GM10847 (cell line): ENCODE results near the gene ASB7.

Experiments
- POLR2A ChIP-seq: IDR thresholded peaks from 2 replicates; pipeline ENCODE4 v1.6.1; 2011; ENCODE audit not compliant: insufficient read length; ENCODE audit errors: extremely low read depth

The ASB7 gene

DNA sequence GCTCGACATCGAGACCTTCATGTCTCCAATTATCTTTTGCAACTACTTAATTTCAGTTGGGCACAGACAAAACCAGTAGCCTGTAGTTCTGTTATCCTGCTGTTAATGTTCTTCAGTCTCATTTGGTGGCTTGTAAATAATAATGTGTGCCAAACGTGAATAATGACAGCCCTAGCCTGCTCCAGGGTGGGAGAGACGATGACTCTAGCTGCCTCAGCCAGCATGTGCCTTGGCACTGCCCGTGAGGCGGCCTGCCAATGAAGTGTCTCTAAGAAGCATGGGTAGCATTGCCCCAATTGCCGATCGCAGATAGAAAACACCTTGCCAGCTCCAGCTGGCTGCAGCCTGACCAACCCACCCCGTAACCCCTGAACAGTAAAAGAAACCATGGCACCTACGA is 58.8 kb downstream of the ASB7 start:
- no peak for TF ChIP-seq POLR2A

- TF ChIP-seq POLR2A: no peak
These were observed 60.9 kb downstream of the ASB7 start for GRCh38 chr15:100663086-100663914.

- TF ChIP-seq POLR2A: no peak
These were observed 61.5 kb downstream of the ASB7 start for GRCh38 chr15:100663915-100664281.

DNA sequence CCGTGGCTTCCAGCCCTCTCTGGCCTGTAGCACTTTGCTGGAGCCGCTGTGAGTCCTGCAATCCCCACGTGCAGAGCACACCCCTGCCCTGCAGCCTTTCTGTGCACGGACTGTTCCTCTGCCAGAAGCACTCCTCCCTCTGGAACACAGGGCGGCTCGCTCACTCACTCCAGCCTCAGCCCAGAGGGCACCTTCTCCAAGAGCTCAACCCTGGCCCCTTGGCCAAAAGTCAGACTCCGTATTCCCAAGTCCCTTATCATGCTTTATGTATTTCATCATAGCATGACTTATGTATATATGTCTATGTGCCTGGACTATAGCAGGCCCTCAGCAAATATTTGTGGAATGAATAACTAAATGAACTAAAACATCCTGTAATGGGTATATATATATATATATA is 63.2 kb downstream of the ASB7 start:
- no peak for TF ChIP-seq POLR2A

DNA sequence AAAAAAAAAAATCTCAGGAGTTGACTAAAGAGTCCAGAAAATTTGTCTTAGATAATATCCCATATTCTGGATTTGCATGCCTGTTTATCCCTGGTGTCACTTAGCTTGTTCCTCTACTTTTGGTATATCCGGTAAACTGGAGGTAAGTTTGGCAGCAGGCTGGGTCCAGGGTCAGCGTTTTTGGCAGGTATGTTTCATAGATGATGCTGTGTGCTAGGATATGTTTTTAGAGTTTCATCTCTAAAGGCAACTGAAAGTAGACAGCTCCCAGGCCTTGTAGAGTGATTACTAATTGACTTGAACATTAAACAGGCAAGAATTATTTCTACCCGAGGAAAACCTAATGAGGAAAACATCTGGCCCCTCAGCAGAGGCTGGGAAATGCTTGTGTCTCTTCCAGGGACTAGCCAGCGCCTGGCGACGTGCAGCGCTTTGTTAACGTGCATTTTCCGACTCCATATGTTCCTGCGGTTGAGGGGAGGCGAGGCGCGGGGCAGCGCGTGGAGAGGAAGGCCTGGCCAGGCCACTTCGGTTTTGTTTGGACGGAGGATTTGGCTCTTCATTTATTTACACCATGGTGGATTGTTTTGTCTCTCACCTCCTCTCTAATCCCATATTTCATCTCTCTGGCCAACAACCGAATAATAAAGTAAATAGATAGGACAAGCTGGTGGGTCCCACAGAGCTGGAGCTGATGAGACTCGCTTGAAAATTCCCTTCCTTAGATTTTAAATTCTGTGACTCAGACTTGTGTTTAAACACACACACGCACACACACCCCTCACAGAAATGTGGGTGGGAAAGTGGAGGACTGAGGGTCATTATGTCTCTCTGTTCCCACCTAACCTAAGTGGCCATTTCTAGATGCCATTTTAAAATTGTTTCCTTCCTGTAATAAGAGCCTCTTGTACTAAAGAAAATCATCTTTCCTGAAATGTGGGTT is 65.3 kb downstream of the ASB7 start:
- no peak for TF ChIP-seq POLR2A

DNA sequence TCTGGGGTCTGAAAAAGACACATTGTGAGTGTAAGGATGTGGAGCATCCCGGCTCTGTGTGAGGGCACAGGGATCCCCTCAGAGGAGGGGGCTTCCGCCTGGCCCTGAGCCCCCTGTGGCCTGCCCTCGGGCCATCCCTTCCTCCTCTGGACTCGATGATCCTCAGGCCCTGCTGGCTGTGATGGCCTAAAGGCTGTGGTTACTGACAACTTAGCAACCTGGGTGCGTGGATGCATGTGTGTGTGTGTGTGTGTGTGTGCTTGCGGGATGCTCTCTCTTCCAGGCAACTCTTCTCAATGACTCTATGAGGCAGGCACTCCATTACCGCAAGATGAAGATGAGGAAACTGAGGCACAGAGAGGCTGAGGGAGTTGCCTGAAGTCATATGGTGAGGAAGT is 66.0 kb downstream of the ASB7 start:
- no peak for TF ChIP-seq POLR2A

DNA sequence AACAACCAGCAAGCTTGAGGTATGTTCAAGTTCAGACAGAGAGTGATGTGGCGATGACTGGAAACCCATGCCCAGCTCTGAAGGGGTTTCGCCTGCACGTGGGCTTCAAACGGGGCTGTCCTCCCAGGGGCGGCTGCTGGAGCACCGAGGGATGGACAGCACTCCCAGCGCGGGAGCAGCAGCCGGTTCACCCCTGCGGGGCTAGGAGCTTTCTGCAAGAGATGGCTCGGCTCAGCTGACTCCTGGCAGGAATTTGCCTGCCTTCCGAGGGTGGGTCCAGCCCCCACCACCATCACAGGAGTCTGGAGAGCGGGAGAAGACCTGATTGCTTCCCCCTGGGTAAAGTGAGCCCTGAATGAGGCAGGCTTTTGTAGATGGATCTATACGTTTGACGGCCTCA is 66.9 kb downstream of the ASB7 start:
- TF ChIP-seq POLR2A: no peak

DNA sequence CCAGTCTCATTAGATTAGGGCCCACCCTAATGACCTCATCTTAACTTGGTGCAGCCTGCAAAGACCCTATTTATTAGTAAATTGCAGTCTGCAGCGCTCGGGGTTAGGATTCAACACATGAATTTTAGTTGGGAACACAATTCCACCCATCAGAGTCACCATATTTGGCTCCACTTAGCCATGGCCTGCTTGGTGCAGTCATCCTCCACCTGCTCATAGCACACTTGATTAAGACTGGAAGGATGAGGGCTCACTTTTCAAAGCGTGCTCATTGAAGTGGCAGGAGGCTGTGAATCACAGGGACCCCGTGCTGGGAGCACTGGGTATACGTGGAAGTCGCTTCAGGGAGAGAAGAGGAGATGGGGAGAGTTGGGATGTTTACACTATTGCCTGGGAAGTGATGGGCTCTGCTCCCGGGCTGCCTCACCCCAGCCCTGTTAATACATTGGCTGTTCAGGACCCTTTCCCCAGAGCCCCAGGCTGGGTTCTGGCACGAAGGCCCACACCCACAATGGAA is 68.2 kb downstream of the ASB7 start:
- TF ChIP-seq POLR2A: no peak

- TF ChIP-seq POLR2A: no peak
These were observed 68.8 kb downstream of the ASB7 start for GRCh38 chr15:100671124-100671680.

- no peak for TF ChIP-seq POLR2A
These were observed 69.6 kb downstream of the ASB7 start for GRCh38 chr15:100671858-100672543.

GRCh38 chr15:100672959-100673358 is 70.6 kb downstream of the ASB7 start:
- TF ChIP-seq POLR2A: no peak

DNA sequence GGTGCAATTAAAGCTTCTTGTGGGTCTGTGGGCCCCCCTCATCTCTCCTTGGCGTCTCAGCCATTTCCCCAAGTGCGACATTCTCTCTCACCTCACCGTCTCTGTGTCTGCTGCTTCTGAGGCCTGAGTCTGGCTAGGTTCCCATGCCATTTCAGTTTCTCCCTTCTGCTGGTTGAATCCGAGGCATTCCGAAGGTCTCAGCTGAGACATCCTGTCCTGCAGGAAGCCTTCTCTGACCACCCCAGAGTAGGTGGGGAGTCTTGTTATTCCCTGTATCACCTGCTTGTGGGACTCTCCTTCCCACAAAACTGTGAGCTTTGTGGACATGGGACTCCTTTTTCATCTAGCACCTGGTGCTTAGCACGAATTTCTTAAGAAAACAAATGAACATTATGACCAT is 78.3 kb downstream of the ASB7 start:
- TF ChIP-seq POLR2A: no peak

DNA sequence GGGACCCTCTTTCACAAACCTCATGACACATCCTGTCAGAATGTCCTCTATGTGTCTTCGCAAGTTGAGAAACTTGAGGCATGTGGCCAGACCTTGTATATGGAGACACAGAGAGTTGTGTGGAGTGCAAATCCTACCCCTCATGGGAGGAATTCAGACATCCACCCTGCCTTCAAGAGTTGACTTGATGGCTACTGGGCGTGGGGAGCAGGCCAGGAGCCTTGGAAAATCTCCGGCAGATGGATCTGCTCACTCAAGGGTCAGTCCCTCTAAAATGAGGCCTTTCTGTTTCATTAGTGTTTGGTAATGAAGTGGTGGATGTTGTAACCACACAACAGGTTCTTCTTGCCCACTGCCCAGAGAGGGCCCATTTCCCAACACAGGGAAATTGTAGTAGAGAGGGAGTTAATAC is 79.0 kb downstream of the ASB7 start:
- no peak for TF ChIP-seq POLR2A

- no peak for TF ChIP-seq POLR2A
These were observed 80.1 kb downstream of the ASB7 start for GRCh38 chr15:100682468-100682867.

GRCh38 chr15:100683434-100683833 is 81.0 kb downstream of the ASB7 start:
- TF ChIP-seq POLR2A: no peak
